Neural cell (in vitro differentiated cells): Measurements from ENCODE around the gene ZNF266. TPM values are rescaled to one million over a fixed set of nuclear protein-coding genes. Genes with fewer than 3 reads are reported as not detected.

ENCODE experiments used
- H2AFZ ChIP-seq: fragments of 200-600, 300-800 bp; sonication (generic), shearing (Covaris generic); 2 replicates; pipeline ENCODE4 v1.6.0; 2014; ENCODE audit warnings: low read depth, mild to moderate bottlenecking, antibody characterized with exemption, low read length, moderate library complexity
- H3F3A ChIP-seq: fragments of 200-600 bp; shearing (Covaris generic); 2 replicates; pipeline ENCODE4 v1.6.1; 2016; ENCODE audit warnings: mild to moderate bottlenecking, moderate library complexity, mixed read lengths, antibody characterized with exemption, low read length; ENCODE audit not compliant: insufficient read depth, poor library complexity, severe bottlenecking
- H3K27ac ChIP-seq: fragments of 200-600, 300-800 bp; sonication (generic), shearing (Covaris generic); 2 replicates; pipeline ENCODE4 v1.5.1; 2014; ENCODE audit warnings: mild to moderate bottlenecking, low read length, moderate library complexity
- H3K27me3 ChIP-seq: fragments of 300-800, 200-600 bp; sonication (generic), shearing (Covaris generic); 2 replicates; pipeline ENCODE4 v1.6.0; 2014; ENCODE audit warnings: mild to moderate bottlenecking, low read depth, low read length, moderate library complexity; ENCODE audit not compliant: insufficient read depth
- H3K36me3 ChIP-seq: fragments of 300-800, 200-600 bp; sonication (generic), shearing (Covaris generic); 2 replicates; pipeline ENCODE4 v1.5.1; 2014; ENCODE audit warnings: mild to moderate bottlenecking, antibody characterized with exemption, low read length, moderate library complexity; ENCODE audit not compliant: insufficient read depth
- H3K4me2 ChIP-seq: fragments of 300-800, 200-600 bp; sonication (generic), shearing (Covaris generic); 2 replicates; pipeline ENCODE4 v1.6.0; 2014; ENCODE audit warnings: mild to moderate bottlenecking, low read length
- H3K4me3 ChIP-seq: fragments of 300-800, 200-600 bp; sonication (generic), shearing (Covaris generic); 2 replicates; pipeline ENCODE4 v1.5.1; 2014; ENCODE audit warnings: mild to moderate bottlenecking, low read length, moderate library complexity
- H3K79me2 ChIP-seq: fragments of 200-600 bp; shearing (Covaris generic); replicated peaks from 2 replicates; pipeline ENCODE4 v1.6.0; 2014; ENCODE audit warnings: mild to moderate bottlenecking, low read length, moderate library complexity; ENCODE audit not compliant: insufficient read depth
- H3K9ac ChIP-seq: fragments of 300-800, 200-600 bp; sonication (generic), shearing (Covaris generic); 2 replicates; pipeline ENCODE4 v1.6.1; 2016; ENCODE audit warnings: mild to moderate bottlenecking, low read length, mixed read lengths
- H3K9me2 ChIP-seq: fragments of 200-600 bp; shearing (Covaris generic); 2 replicates; pipeline ENCODE4 v1.6.1; 2016; ENCODE audit warnings: mild to moderate bottlenecking, low read length, mixed read lengths; ENCODE audit not compliant: insufficient read depth
- H3K9me3 ChIP-seq: fragments of 200-600, 300-800 bp; sonication (generic), shearing (Covaris generic); 2 replicates; pipeline ENCODE4 v1.6.1; 2016; ENCODE audit warnings: mild to moderate bottlenecking, mixed run types, low read length, moderate library complexity, mixed read lengths
- H4K20me1 ChIP-seq: fragments of 200-600 bp; shearing (Covaris generic); 2 replicates; pipeline ENCODE4 v1.6.1; 2016; ENCODE audit warnings: mild to moderate bottlenecking, mixed run types; ENCODE audit not compliant: insufficient read depth
- CTCF ChIP-seq: fragments of 450-650 bp; IDR thresholded peaks from 2 replicates; pipeline ENCODE4 v1.5.1; 2014; ENCODE audit warnings: antibody characterized with exemption, mild to moderate bottlenecking, moderate library complexity; ENCODE audit not compliant: poor library complexity, severe bottlenecking
- EP300 ChIP-seq: fragments of 450-650 bp; conservative IDR thresholded peaks from 2 replicates; pipeline ENCODE4 v1.6.1; 2014; ENCODE audit warnings: antibody characterized with exemption, mild to moderate bottlenecking, moderate library complexity; ENCODE audit not compliant: poor library complexity, severe bottlenecking
- EZH2 ChIP-seq: fragments of 200-600, 300-800 bp; shearing (Covaris generic), sonication (generic); IDR thresholded peaks from 2 replicates; pipeline ENCODE4 v1.6.1; 2014; ENCODE audit warnings: antibody characterized with exemption, low read length, borderline replicate concordance, mild to moderate bottlenecking; ENCODE audit not compliant: insufficient read depth, poor library complexity, severe bottlenecking
- MXI1 ChIP-seq: fragments of 450-650 bp; conservative IDR thresholded peaks from 2 replicates; pipeline ENCODE4 v1.6.1; 2014; ENCODE audit warnings: antibody characterized with exemption, mild to moderate bottlenecking; ENCODE audit not compliant: poor library complexity, severe bottlenecking
- POLR2AphosphoS5 ChIP-seq: IDR thresholded peaks from 2 replicates; pipeline ENCODE4 v1.6.1; 2012
- RAD21 ChIP-seq: fragments of 450-650 bp; conservative IDR thresholded peaks from 2 replicates; pipeline ENCODE4 v1.6.1; 2014; ENCODE audit warnings: antibody characterized with exemption, mild to moderate bottlenecking, moderate library complexity
- REST ChIP-seq: IDR thresholded peaks from 2 replicates; pipeline ENCODE4 v1.6.1; 2012; ENCODE audit warnings: borderline replicate concordance
- SMC3 ChIP-seq: fragments of 450-650 bp; conservative IDR thresholded peaks from 2 replicates; pipeline ENCODE4 v1.6.1; 2014; ENCODE audit warnings: antibody characterized with exemption, mild to moderate bottlenecking, moderate library complexity; ENCODE audit not compliant: poor library complexity
- TAF1 ChIP-seq: IDR thresholded peaks from 2 replicates; pipeline ENCODE4 v1.6.1; 2012; ENCODE audit warnings: low read depth
- polyA plus RNA-seq: library from polyadenylated mRNA; depleted of rRNA; stranded (reverse); fragments of >200 nt; gene quantifications from 2 replicates; pipeline ENCODE4 v1.2.3, GENCODE V29; 2014

Gene ZNF266
- polyA plus RNA-seq, 1 donor from 2014 or later, result 67.6 TPM

- Histone ChIP-seq H3K27me3 (no peaks in the 10 kb centered on the region), H3K36me3 (peaks cover 24% of the 10 kb centered on the region), H3K4me3 (no peak overlapping the region), H3K9me3 (peaks cover 21% of the 10 kb centered on the region), H3K9ac (no peak overlapping the region), H3K9me2 (no peaks in the 10 kb centered on the region), H3K4me2 (no peak overlapping the region), H2AFZ (no peak overlapping the region), H4K20me1 (no peaks in the 10 kb centered on the region), H3K79me2 (no peaks in the 10 kb centered on the region), H3K27ac (no peak overlapping the region), H3F3A (no peaks in the 10 kb centered on the region)
- TF ChIP-seq EZH2, result no peak
- TF ChIP-seq MXI1, result no peak
- TF ChIP-seq SMC3, result no peak
- no peak for TF ChIP-seq EP300
- TF ChIP-seq POLR2AphosphoS5, result no peak
- no peak for TF ChIP-seq TAF1
- TF ChIP-seq REST, result no peak
- no peak for TF ChIP-seq CTCF
- TF ChIP-seq RAD21, result no peak
Observed at GRCh38 chr19:9407827-9408226, 27.5 kb downstream of the ZNF266 start.

- H3K36me3 ChIP-seq, result peaks cover 14% of the 10 kb centered on the region
- H2AFZ ChIP-seq, result no peak overlapping the region
- peaks cover 14% of the 10 kb centered on the region for H3K9me3 ChIP-seq
- no peak overlapping the region for H3K9ac ChIP-seq
- H3K27me3 ChIP-seq, result no peaks in the 10 kb centered on the region
- no peak overlapping the region for H3K27ac ChIP-seq
- no peak overlapping the region for H3K4me2 ChIP-seq
- TF ChIP-seq RAD21 (no peak), MXI1 (no peak), EZH2 (no peak), TAF1 (no peak), SMC3 (no peak), CTCF (no peak)
- H3K4me3 ChIP-seq, result no peak overlapping the region
- H4K20me1 ChIP-seq, result no peaks in the 10 kb centered on the region
- no peaks in the 10 kb centered on the region for H3F3A ChIP-seq
- no peaks in the 10 kb centered on the region for H3K9me2 ChIP-seq
- H3K79me2 ChIP-seq, result no peaks in the 10 kb centered on the region
Observed at GRCh38 chr19:9406798-9407352, 28.5 kb downstream of the ZNF266 start.
